A204.1 (cell line): ENCODE measurements around the gene LRRC57.

ENCODE experiments used
- FAIRE-seq: peaks from 2 replicates; lab custom pipeline; 2012; peaks lifted over from hg19 to GRCh38; lab: Jason Lieb, UNC

The LRRC57 gene

DNA sequence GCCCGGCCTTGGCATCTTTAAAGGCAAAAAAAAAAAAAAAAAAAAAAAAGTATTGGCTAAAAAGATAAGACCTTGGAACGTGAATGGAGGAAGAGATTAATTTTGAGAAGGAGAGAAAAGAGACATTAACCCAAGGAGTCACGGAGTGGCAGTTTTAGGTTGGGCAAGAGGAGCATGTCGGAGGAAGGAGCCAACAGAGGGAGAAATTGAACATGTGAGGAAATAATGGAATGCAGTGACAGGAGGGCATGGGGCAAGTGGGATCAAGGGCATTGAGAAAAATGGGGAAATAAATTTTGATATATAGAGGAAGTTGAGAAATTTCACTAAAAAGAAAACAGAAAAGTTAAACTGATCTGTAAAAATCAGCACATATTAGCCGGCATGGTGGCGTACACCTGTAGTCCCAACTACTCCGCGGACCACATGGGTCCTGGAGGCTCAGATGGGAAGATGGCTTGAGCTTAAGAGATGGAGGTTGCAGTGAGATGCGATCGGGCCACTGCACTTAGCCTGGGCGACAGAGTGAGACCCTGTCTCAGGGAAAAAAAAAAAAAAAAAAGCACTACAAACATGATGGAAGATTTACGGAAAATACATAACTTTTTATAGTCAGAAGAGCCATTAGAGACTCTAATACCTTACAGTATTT, 1.3 kb upstream of the LRRC57 start:
- FAIRE-seq, result no peak

GRCh38 chr15:42549032-42549491, 469 bp upstream of the LRRC57 start:
- FAIRE-seq, result no peak

GRCh38 chr15:42547918-42548248, 710 bp downstream of the LRRC57 start:
- FAIRE-seq, result no peak

GRCh38 chr15:42544853-42545629, 3.6 kb downstream of the LRRC57 start:
- no peak for FAIRE-seq

DNA sequence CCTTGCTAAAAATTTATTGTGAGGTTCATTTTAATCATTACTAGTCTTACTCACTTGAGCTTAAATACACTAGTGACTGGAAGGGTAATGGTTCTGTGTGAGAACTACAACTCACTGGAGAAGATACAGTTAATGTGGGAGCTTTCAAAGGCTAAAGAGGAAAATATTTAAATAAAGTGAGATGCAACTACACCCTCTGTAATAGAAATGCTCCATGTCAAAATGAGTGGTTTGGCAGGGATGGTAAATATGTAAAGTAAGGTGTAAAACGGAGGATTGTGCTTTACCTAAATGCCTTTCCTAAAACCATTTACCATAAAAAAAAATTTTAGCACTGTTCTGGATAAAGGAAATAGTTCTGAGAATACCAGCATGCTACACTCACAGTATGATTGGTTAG, 15.3 kb downstream of the LRRC57 start:
- FAIRE-seq, result no peak

GRCh38 chr15:42528970-42529369, 19.6 kb downstream of the LRRC57 start:
- no peak for FAIRE-seq

DNA sequence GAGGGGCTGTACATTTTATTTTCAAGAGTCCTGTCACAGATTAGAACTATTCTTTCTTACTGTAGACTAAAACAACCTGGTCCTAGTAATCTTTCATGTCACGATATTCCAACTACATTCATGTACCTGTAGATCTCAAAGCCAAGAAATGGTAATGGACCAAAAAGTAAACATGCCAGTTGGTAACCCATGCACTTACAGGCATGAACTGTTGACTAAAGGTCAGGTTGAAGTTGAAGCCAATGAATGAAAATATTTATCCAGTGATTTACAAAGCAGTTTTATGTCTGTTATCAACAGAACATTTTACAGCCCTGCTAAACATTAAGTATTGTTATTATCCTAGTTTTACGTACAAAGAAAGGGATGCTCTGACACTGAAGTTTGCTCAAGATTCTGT, 25.3 kb downstream of the LRRC57 start:
- no peak for FAIRE-seq

- FAIRE-seq, result no peak
Measured at GRCh38 chr15:42511007-42511391, 37.6 kb downstream of the LRRC57 start.

DNA sequence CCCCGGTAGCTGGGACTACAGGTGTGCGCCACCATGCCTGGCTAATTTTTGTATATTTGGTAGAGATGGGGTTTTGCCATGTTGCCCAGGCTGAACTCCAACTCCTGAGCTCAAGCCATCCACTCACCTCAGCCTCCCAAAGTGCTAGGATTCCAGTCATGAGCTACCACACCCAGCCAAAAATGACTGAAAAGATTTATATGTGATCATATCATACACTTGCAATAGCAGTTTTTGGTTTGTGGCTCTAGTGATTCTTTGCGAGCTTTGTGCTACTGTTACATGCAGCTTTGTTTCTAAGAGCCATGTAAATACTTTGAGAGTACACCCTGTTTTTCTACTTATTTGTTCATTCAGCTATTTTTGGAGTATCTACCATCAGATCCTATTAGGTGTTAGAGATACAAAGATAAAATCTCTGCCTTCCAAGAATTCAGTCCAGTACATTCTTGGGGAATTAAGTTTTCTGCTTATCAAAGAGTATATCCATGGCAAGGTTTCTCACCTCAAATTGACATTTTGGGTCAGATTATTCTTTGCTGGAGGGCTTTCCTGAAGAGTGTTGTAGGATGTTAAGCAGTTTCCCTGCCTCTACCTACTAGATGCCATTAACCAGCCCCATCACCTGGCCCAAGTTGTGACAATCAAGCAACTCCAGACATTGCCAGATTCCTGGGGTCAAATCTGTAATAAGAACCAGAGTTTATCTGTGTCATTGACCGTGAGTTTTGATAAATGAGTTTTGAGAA, 38.2 kb downstream of the LRRC57 start:
- no peak for FAIRE-seq

DNA sequence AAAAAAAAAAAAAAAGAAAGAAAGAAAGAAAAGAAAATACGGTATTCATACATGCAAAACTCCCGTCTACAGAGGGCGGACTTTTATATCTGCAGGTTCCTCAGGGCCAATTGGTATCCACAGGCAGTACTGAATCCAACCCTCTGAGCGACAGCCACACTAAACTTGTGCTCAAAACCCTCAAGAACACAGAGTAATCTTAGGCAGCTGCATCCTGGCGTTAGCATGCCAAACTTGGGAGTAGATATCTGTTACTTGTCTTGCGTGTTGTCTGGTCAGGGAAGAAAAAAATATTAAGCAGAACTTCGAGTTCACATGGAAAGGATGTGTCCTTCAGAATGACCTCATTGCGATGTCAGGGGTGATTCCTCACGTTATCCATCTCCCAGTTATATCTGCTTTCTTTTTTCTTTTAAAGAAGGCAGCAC, 40.3 kb downstream of the LRRC57 start:
- no peak for FAIRE-seq

DNA sequence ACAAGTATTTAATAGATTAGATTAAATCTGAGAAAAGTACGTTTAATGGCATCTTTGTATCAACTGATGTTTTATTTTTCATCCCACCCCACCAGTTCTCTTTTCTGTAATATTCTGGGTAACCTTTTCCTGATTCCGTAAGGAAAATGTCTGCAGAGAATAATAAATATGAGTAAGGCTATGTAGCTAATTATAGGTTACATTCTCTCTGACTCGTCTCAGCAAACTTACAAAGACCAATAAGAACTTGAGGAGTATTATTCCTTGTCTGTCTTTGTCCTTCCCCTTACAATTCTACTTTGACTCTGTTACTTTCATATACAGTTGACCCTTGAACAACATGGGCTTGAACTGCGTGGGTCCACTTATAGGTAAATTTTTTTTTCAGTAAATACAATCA, 41.1 kb downstream of the LRRC57 start:
- FAIRE-seq, result no peak

- no peak for FAIRE-seq
Measured at GRCh38 chr15:42504631-42505030, 44.0 kb downstream of the LRRC57 start.

DNA sequence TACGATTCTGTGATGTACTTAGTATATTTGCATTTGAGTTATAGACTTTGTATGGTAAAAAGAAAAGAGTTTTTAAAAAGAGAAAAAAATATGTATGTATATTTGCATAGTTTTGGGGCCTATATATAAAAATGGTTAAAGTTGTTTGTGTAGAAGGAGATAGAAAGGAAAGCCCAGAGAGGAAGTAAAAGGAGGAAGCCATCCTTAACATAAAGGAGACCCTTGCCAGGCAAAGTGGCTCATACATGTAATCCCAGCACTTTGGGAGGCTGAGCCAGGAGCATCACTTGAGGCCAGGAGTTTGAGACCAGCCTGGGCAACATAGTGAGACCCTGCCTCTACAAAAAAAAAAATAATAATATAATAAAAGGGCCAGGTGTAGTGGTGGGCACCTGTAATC, 44.8 kb downstream of the LRRC57 start:
- FAIRE-seq, result no peak

DNA sequence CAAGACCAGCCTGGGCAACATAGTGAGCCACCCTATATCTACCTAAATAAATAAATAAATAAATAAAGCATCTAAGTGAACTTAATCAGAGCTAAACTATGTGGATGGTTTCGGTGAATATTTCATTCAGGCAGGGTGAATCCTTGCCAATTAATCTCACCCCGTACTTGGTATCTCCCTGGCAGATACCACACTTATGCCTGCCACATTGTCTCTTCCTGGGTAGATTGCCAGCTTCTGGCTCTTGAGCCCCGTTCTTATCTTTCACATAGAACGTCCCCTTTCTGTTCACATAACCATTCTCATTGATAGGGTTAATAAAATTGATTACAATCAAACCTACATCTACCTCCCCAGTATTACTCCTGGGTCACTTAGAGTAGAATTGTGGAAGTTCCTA, 46.1 kb downstream of the LRRC57 start:
- no peak for FAIRE-seq

DNA sequence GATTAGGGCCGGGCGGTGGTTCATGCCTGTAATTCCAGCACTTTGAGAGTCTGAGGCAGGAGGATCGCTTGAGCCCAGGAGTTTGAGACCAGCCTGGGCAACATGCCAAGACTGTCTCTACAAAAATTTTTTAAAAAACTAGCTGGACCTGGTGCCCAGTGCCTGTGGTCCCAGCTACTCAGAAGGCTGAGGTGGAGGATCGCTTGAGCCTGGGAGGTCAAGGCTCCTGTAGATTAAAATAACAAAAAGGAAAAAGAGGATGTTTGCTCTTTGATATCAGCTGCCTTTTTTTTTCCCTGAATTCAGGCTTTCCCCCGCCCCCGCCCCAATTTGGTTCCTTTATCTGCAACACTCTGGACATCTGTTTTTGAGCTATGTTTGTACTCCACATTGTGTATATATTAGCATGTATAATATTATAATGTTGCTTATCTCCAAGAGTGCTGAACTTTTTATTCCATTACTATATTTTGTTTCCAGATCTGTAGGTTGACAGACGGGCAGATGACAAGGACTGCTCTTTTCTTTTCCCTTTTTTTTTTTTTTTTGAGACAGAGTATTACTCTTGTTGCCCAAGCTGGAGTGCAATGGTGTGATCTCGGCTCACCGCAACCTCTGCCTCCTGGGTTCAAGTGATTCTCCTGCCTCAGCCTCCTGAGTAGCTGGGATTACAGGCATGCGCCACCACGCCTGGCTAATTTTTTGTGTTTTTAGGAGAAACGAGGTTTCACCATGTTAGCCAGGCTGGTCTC, 48.6 kb downstream of the LRRC57 start:
- no peak for FAIRE-seq

DNA sequence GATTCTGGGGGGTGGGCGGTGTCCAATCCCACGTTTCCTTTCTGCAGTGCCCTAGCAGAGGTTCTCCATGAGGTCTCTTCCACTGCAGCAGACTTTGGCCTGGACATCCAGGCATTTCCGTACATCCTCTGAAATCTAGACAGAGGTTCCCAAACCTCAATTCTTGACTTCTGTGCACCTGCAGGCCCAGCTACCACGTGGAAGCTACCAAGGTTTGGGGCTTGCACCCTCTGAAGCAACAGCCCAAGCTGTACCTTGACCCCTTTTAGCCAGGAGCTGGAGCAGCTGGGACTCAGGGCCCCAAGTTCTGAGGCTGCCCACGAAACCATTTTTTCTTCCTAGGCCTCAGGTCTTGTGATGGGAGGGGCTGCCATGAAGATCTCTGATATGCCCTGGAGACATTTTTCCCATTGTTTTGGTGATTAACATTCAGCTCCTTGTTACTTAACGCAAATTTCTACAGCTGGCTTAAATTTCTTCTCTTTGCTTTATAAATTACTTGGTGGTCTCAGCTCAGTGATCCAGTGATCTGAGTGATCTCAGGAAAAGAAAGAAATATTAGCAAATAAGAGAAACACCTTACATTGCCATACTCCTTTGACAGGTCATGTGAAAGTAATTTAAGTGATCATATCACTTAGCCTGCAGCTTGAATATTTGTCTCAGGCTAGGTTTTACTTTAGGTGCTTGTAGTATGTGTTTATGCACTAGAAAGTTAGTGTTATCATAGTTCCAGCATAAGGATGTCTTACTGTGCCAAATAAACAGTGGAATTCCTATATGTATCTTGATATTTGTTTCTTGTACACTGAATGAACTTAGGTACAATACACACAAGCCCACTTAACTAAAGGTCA, 50.2 kb downstream of the LRRC57 start:
- no peak for FAIRE-seq

DNA sequence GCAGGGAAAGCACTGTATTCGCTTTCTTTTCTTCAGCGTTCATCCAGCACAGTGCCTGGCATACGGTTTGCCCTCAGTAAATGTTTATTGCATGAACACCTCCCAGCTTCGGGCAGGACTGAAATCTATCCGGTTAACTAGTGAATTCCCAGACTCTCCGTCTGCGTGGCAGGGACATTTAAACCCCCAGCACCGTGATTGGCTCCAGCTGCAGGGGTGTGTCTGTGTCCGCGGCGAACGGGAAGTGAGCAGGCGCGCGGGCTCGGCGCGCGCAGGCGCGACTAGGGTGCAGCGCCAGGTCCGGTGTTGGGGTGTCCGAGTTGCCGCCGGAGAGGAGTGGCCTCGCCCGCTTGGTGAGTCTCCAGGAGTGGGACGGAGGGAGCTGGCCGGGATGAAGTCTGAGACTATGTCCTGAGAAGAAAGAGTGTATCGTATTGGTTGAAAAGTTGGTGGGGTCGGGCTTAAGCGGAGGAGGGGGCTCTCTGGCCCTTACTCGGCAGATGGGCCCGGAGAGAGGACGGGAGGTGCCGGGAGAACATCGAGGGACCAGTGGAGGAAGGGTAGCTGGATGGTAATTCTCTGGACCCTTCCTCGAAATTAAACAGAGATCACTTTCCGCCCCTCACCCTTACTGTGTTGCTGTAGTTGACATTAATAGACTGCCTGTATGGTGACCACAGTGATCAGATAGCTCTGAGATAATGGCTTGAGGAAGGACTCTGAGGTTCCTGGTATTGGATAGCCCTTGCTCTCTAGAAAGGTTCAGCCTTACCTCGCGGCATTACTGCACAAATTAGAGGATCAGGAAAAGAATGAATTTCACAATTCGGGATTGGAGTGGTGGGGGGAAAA, 53.0 kb downstream of the LRRC57 start, which contains the start of gene SNAP23:
TSS of gene SNAP23 (plus strand) at position 274 of the 852 bp plus-strand sequence. CDS start 16,213 bp downstream, outside the sequence.
- no peak for FAIRE-seq

- FAIRE-seq, result no peak
Measured at GRCh38 chr15:42494998-42495360, 53.6 kb downstream of the LRRC57 start.

DNA sequence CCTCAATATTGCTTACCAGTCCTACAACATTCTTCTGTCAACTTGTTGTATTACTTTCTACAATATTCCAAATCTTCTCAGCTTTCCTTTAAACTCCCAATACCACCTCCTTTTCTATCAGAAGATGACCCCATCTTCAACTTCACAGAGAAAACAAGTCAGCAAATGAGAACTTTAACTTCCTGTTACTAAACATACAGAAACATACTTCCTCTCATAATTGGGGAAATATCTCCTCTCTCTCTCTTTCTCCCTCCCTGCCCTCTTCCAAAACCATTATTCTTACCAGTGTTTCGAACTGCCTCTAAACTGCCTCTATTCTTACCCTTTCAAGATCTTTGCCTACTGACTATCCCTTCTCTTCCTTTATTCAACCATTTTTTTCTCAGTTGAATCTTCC, 54.9 kb downstream of the LRRC57 start:
- no peak for FAIRE-seq

DNA sequence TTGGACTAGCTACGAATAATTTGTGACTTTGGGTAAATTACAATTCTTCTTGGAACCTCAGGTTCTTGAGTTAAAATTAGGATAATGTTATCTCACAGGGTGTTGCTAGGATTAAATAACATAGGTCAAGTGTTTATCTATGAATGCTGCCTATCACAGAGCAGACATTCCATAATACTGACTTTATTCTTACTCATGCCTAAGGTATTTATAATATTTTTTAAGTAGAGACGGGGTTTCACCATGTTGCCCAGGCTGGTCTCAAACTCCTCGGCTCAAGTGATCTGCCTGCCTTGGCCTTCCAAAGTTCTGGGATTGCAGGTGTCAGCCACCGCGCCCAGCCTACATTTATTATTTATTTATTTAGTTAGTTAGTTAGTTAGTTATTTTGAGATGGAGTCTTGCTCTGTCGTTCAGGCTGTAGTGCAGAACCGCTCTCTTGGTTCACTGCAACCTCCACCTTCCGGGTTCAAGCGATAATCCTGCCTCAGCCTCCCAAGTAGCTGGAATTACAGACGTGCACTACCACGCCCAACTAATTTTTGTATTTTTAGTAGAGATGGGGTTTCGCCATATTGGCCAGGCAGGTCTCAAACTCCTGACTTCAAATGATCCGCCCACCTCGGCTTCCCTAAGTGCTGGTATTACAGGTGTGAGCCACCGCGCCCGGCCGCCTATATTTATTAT, 56.9 kb downstream of the LRRC57 start:
- FAIRE-seq, result no peak
